PFSK-1 (cell line): ENCODE measurements around the gene IMP4.

Source experiments
- FOXP2 ChIP-seq: optimal IDR thresholded peaks from 2 replicates; pipeline ENCODE3; 2011; ENCODE audit warnings: borderline replicate concordance, control low read depth, inconsistent platforms; ENCODE audit not compliant: insufficient read depth; ENCODE audit errors: extremely low read length, extremely low read depth
- SIN3A ChIP-seq: IDR thresholded peaks from 2 replicates; pipeline ENCODE4 v1.6.1; 2012; ENCODE audit warnings: mild to moderate bottlenecking, low read length, moderate library complexity, borderline replicate concordance; ENCODE audit not compliant: insufficient read depth
- TAF1 ChIP-seq: IDR thresholded peaks from 2 replicates; pipeline ENCODE4 v1.6.1; 2012; ENCODE audit warnings: low read length, control low read depth, borderline replicate concordance; ENCODE audit not compliant: insufficient read depth

DNA sequence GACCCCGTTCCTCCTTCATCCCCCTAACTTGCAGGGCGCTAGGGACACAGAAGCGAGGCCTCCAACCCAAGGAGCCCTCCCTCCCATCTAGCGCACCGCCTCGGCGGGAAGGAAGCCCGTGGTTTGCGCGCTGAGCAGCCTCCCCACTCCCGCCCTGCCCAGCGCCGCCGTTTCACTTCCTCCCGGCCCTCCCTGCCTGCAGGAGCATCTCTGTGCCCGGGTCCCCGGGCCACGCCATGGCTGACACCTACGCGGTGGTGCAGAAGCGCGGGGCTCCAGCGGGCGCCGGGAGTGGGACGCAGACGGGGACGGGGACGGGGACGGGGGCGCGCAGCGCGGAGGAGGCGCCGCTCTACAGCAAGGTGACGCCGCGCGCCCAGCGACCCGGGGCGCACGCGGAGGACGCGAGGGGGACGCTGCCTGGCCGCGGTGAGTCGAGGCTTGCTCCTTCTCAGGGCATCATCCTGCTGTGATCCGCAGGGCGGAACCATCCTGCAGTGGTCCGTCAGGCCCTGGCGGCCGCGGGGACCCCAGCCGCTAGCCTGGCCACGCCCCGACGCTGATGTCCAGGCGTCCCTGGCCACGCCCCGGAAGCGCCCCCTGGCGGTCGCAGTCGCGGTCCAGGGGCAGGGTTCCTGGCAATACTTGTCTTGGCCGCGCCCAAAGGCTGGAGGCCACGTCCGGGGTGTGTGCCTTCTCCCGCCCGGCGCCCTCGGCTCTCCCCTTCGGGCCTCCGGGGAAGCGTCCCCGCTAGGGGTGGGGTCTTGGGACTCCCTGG, 29.5 kb downstream of the IMP4 start:
- TF ChIP-seq SIN3A = 0 out of 2 replicates have a peak, but pooled peaks have one; percentile 8
- TF ChIP-seq FOXP2 = peak; percentile 91
- peak; percentile 33; the same call in 1 of the 2 replicates for TF ChIP-seq TAF1
